Measurements from ENCODE around the gene KL.

KL gene

GRCh38 chr13:33006638-33007037, 9.6 kb upstream of the KL start:
- no peak overlapping the region for H3K4me3 ChIP-seq (ENCODE audit: low read length)
- no peaks in the 10 kb centered on the region for H3K4me1 ChIP-seq (ENCODE audit: control insufficient read depth, insufficient read depth, low read length)
- H3K9me3 ChIP-seq (replicated peaks; ENCODE audit: low read length), result peaks cover 11% of the 10 kb centered on the region
- no peaks in the 10 kb centered on the region for H3K36me3 ChIP-seq (ENCODE audit: insufficient read depth, low read length)
- H3K4me2 ChIP-seq (ENCODE audit: low read length), result no peak overlapping the region
- no peak overlapping the region for H3K9ac ChIP-seq (ENCODE audit: low read depth, low read length)
- peaks cover 44% of the 10 kb centered on the region for H3K27me3 ChIP-seq (ENCODE audit: control insufficient read depth, insufficient read depth, low read length)

- H3K9ac ChIP-seq (ENCODE audit: low read depth, low read length), result no peak overlapping the region
- no peak overlapping the region for H3K4me3 ChIP-seq (ENCODE audit: low read length)
- H3K4me1 ChIP-seq (ENCODE audit: control insufficient read depth, insufficient read depth, low read length), result no peaks in the 10 kb centered on the region
- no peaks in the 10 kb centered on the region for H3K36me3 ChIP-seq (ENCODE audit: insufficient read depth, low read length)
- no peak overlapping the region for H3K4me2 ChIP-seq (ENCODE audit: low read length)
- H3K9me3 ChIP-seq (replicated peaks; ENCODE audit: low read length), result peaks cover 11% of the 10 kb centered on the region
- H3K27me3 ChIP-seq (ENCODE audit: control insufficient read depth, insufficient read depth, low read length), result peaks cover 45% of the 10 kb centered on the region
Measured at GRCh38 chr13:33007237-33007636, 9.0 kb upstream of the KL start.

- no peak overlapping the region for H3K4me3 ChIP-seq (ENCODE audit: low read length)
- H3K9ac ChIP-seq (ENCODE audit: low read depth, low read length), result no peak overlapping the region
- H3K4me2 ChIP-seq (ENCODE audit: low read length), result no peak overlapping the region
- no peaks in the 10 kb centered on the region for H3K36me3 ChIP-seq (ENCODE audit: insufficient read depth, low read length)
- H3K9me3 ChIP-seq (replicated peaks; ENCODE audit: low read length), result peaks cover 11% of the 10 kb centered on the region
- peaks cover 45% of the 10 kb centered on the region for H3K27me3 ChIP-seq (ENCODE audit: control insufficient read depth, insufficient read depth, low read length)
- no peaks in the 10 kb centered on the region for H3K4me1 ChIP-seq (ENCODE audit: control insufficient read depth, insufficient read depth, low read length)
Measured at GRCh38 chr13:33007950-33008349, 8.3 kb upstream of the KL start.

GRCh38 chr13:33008946-33009722, 7.1 kb upstream of the KL start:
- peaks cover 11% of the 10 kb centered on the region for H3K9me3 ChIP-seq (replicated peaks; ENCODE audit: low read length)
- H3K4me1 ChIP-seq (ENCODE audit: control insufficient read depth, insufficient read depth, low read length), result no peaks in the 10 kb centered on the region
- H3K4me2 ChIP-seq (ENCODE audit: low read length), result no peak overlapping the region

GRCh38 chr13:33011828-33012470, 4.3 kb upstream of the KL start:
- Histone ChIP-seq H3K4me1 (ENCODE audit: control insufficient read depth, insufficient read depth, low read length) (no peaks in the 10 kb centered on the region), H3K36me3 (ENCODE audit: insufficient read depth, low read length) (no peaks in the 10 kb centered on the region), H3K9ac (ENCODE audit: low read depth, low read length) (no peak overlapping the region), H3K9me3 (replicated peaks; ENCODE audit: low read length) (peaks cover 11% of the 10 kb centered on the region), H3K4me2 (ENCODE audit: low read length) (no peak overlapping the region), H3K4me3 (ENCODE audit: low read length) (no peak overlapping the region), H3K27me3 (ENCODE audit: control insufficient read depth, insufficient read depth, low read length) (peaks cover 67% of the 10 kb centered on the region)

More at GRCh38 chr13:33008946-33009722, 7.1 kb upstream of the KL start:
- no peak overlapping the region for H3K9ac ChIP-seq (ENCODE audit: low read depth, low read length)
- no peak overlapping the region for H3K4me3 ChIP-seq (ENCODE audit: low read length)
- H3K36me3 ChIP-seq (ENCODE audit: insufficient read depth, low read length), result no peaks in the 10 kb centered on the region
- peaks cover 54% of the 10 kb centered on the region for H3K27me3 ChIP-seq (ENCODE audit: control insufficient read depth, insufficient read depth, low read length)

- Histone ChIP-seq H3K27me3 (ENCODE audit: control insufficient read depth, insufficient read depth, low read length) (peaks cover 83% of the 10 kb centered on the region), H3K4me3 (ENCODE audit: low read length) (no peak overlapping the region)
Measured at GRCh38 chr13:33014291-33014690, 1.9 kb upstream of the KL start.

GRCh38 chr13:33015241-33015668, 968 bp upstream of the KL start:
- Histone ChIP-seq H3K4me3 (ENCODE audit: low read length) (no peak overlapping the region), H3K36me3 (ENCODE audit: insufficient read depth, low read length) (no peaks in the 10 kb centered on the region), H3K9ac (ENCODE audit: low read depth, low read length) (no peak overlapping the region), H3K4me1 (ENCODE audit: control insufficient read depth, insufficient read depth, low read length) (no peaks in the 10 kb centered on the region), H3K9me3 (replicated peaks; ENCODE audit: low read length) (no peaks in the 10 kb centered on the region), H3K27me3 (ENCODE audit: control insufficient read depth, insufficient read depth, low read length) (peaks cover 86% of the 10 kb centered on the region), H3K4me2 (ENCODE audit: low read length) (no peak overlapping the region)

More at GRCh38 chr13:33014291-33014690, 1.9 kb upstream of the KL start:
- Histone ChIP-seq H3K4me1 (ENCODE audit: control insufficient read depth, insufficient read depth, low read length) (no peaks in the 10 kb centered on the region), H3K9me3 (replicated peaks; ENCODE audit: low read length) (no peaks in the 10 kb centered on the region), H3K36me3 (ENCODE audit: insufficient read depth, low read length) (no peaks in the 10 kb centered on the region), H3K9ac (ENCODE audit: low read depth, low read length) (no peak overlapping the region), H3K4me2 (ENCODE audit: low read length) (no peak overlapping the region)

GRCh38 chr13:33015791-33016323, 366 bp upstream of the KL start:
- Histone ChIP-seq H3K4me1 (ENCODE audit: control insufficient read depth, insufficient read depth, low read length) (no peaks in the 10 kb centered on the region), H3K27me3 (ENCODE audit: control insufficient read depth, insufficient read depth, low read length) (peaks cover 87% of the 10 kb centered on the region), H3K36me3 (ENCODE audit: insufficient read depth, low read length) (no peaks in the 10 kb centered on the region), H3K4me2 (ENCODE audit: low read length) (no peak overlapping the region), H3K9me3 (replicated peaks; ENCODE audit: low read length) (no peaks in the 10 kb centered on the region), H3K9ac (ENCODE audit: low read depth, low read length) (no peak overlapping the region), H3K4me3 (ENCODE audit: low read length) (no peak overlapping the region)

GRCh38 chr13:33017323-33017929, 1.2 kb downstream of the KL start:
- Histone ChIP-seq H3K9ac (ENCODE audit: low read depth, low read length) (no peak overlapping the region), H3K27me3 (ENCODE audit: control insufficient read depth, insufficient read depth, low read length) (peaks cover 90% of the 10 kb centered on the region), H3K4me3 (ENCODE audit: low read length) (no peak overlapping the region), H3K9me3 (replicated peaks; ENCODE audit: low read length) (no peaks in the 10 kb centered on the region), H3K36me3 (ENCODE audit: insufficient read depth, low read length) (no peaks in the 10 kb centered on the region), H3K4me2 (ENCODE audit: low read length) (no peak overlapping the region), H3K4me1 (ENCODE audit: control insufficient read depth, insufficient read depth, low read length) (no peaks in the 10 kb centered on the region)

GRCh38 chr13:33018886-33019285, 2.7 kb downstream of the KL start:
- peaks cover 95% of the 10 kb centered on the region for H3K27me3 ChIP-seq (ENCODE audit: control insufficient read depth, insufficient read depth, low read length)

GRCh38 chr13:33022986-33023385, 6.8 kb downstream of the KL start:
- Histone ChIP-seq H3K36me3 (ENCODE audit: insufficient read depth, low read length) (no peaks in the 10 kb centered on the region), H3K4me3 (ENCODE audit: low read length) (no peak overlapping the region)

More at GRCh38 chr13:33018886-33019285, 2.7 kb downstream of the KL start:
- no peaks in the 10 kb centered on the region for H3K36me3 ChIP-seq (ENCODE audit: insufficient read depth, low read length)
- no peak overlapping the region for H3K9ac ChIP-seq (ENCODE audit: low read depth, low read length)
- H3K4me2 ChIP-seq (ENCODE audit: low read length), result no peak overlapping the region
- H3K9me3 ChIP-seq (replicated peaks; ENCODE audit: low read length), result no peaks in the 10 kb centered on the region
- H3K4me1 ChIP-seq (ENCODE audit: control insufficient read depth, insufficient read depth, low read length), result no peaks in the 10 kb centered on the region
- no peak overlapping the region for H3K4me3 ChIP-seq (ENCODE audit: low read length)

More at GRCh38 chr13:33022986-33023385, 6.8 kb downstream of the KL start:
- Histone ChIP-seq H3K4me1 (ENCODE audit: control insufficient read depth, insufficient read depth, low read length) (no peaks in the 10 kb centered on the region), H3K27me3 (ENCODE audit: control insufficient read depth, insufficient read depth, low read length) (peaks cover 90% of the 10 kb centered on the region), H3K9me3 (replicated peaks; ENCODE audit: low read length) (no peaks in the 10 kb centered on the region), H3K4me2 (ENCODE audit: low read length) (no peak overlapping the region), H3K9ac (ENCODE audit: low read depth, low read length) (no peak overlapping the region)

Data from skeletal muscle satellite cell (primary cell).